ENCODE results near the gene MCRIP1. TPM values are rescaled to one million over a fixed set of nuclear protein-coding genes. Genes with fewer than 3 reads are reported as not detected.

MCRIP1 gene
- total and polyA plus RNA-seq, 10 of the 15 experiments (the other 5 are each of a cell fraction or from before 2014, with no cell fraction given), result 0.31 to 54.4 (median 30.8) TPM

GRCh38 chr17:81822312-81822637 lies 10.8 kb downstream of the MCRIP1 start:
- FAIRE-seq (no peak), DNase-seq (ENCODE audit: low read depth, low spot score) (no peak), ATAC-seq (no peak)
- Histone ChIP-seq H3K27me3 (replicated peaks in 1 of 2; ENCODE audit: control insufficient read depth in 2 of 2, insufficient read depth in 2 of 2, low read length in 1 of 2) (no peaks in the 10 kb centered on the region), H3K4me1 (ENCODE audit: control insufficient read depth, insufficient read depth, low read length) (no peaks in the 10 kb centered on the region), H3K27ac (ENCODE audit: control insufficient read depth, insufficient read depth) (no peak overlapping the region), H3K9me3 (replicated peaks; ENCODE audit: control insufficient read depth, insufficient read depth, low read length) (no peaks in the 10 kb centered on the region), H3K36me3 (ENCODE audit: control insufficient read depth in 2 of 2, insufficient read depth in 2 of 2, low read length in 1 of 2) (no peaks in the 10 kb centered on the region), H3K9ac (ENCODE audit: control insufficient read depth, insufficient read depth, low read length) (no peak overlapping the region), H3K79me2 (ENCODE audit: control insufficient read depth, insufficient read depth, low read length) (no peaks in the 10 kb centered on the region), H3K4me2 (ENCODE audit: control insufficient read depth, insufficient read depth) (no peak overlapping the region), H3K4me3 (no peak overlapping the region), H4K20me1 (ENCODE audit: control insufficient read depth, insufficient read depth) (no peaks in the 10 kb centered on the region), H2AFZ (ENCODE audit: control insufficient read depth, low read depth, low read length) (no peak overlapping the region)
- POLR2A ChIA-PET, result no interaction called here
- SMC1A ChIA-PET (ENCODE audit: uncharacterized antibody, unreplicated experiment), result no interaction called here
- RAD21 ChIA-PET (ENCODE audit: unreplicated experiment), result no interaction called here
- 66% methylated on average over 8 of the region's 8 CpGs for WGBS (ENCODE audit: insufficient coverage, insufficient replicate concordance, low lambda C conversion rate, missing lambda C conversion rate)
- TF ChIP-seq JUNB (IDR thresholded peaks at IDR 0.05), result no peak
- TF ChIP-seq YY1 (IDR thresholded peaks at IDR 0.05; ENCODE audit: low read depth, low read length), result no peak
- no peak for TF ChIP-seq PAX5 (IDR thresholded peaks at IDR 0.05; ENCODE audit: borderline replicate concordance, low read depth, low read length)
- TF ChIP-seq, protein P1, sequence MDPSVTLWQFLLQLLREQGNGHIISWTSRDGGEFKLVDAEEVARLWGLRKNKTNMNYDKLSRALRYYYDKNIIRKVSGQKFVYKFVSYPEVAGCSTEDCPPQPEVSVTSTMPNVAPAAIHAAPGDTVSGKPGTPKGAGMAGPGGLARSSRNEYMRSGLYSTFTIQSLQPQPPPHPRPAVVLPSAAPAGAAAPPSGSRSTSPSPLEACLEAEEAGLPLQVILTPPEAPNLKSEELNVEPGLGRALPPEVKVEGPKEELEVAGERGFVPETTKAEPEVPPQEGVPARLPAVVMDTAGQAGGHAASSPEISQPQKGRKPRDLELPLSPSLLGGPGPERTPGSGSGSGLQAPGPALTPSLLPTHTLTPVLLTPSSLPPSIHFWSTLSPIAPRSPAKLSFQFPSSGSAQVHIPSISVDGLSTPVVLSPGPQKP (IDR thresholded peaks at IDR 0.05; ENCODE audit: low read depth, low read length), result no peak
- no peak for TF ChIP-seq HDAC6 (IDR thresholded peaks at IDR 0.05; ENCODE audit: unreplicated experiment)
- no peak for TF ChIP-seq MTA2 (IDR thresholded peaks at IDR 0.05; ENCODE audit: low read depth)
- TF ChIP-seq HDGF (IDR thresholded peaks at IDR 0.05), result no peak
- TF ChIP-seq USF1 (IDR thresholded peaks at IDR 0.05; ENCODE audit: borderline replicate concordance, extremely low read length, insufficient read depth, low read depth, low read length), result no peak
- no peak for TF ChIP-seq CBX3 (IDR thresholded peaks at IDR 0.05; ENCODE audit: borderline replicate concordance, low read depth)
- TF ChIP-seq, protein P2, sequence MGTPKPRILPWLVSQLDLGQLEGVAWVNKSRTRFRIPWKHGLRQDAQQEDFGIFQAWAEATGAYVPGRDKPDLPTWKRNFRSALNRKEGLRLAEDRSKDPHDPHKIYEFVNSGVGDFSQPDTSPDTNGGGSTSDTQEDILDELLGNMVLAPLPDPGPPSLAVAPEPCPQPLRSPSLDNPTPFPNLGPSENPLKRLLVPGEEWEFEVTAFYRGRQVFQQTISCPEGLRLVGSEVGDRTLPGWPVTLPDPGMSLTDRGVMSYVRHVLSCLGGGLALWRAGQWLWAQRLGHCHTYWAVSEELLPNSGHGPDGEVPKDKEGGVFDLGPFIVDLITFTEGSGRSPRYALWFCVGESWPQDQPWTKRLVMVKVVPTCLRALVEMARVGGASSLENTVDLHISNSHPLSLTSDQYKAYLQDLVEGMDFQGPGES (IDR thresholded peaks at IDR 0.05), result no peak
- no peak for TF ChIP-seq E4F1 (IDR thresholded peaks at IDR 0.05; ENCODE audit: borderline replicate concordance, partially characterized antibody)
- TF ChIP-seq, protein P3, sequence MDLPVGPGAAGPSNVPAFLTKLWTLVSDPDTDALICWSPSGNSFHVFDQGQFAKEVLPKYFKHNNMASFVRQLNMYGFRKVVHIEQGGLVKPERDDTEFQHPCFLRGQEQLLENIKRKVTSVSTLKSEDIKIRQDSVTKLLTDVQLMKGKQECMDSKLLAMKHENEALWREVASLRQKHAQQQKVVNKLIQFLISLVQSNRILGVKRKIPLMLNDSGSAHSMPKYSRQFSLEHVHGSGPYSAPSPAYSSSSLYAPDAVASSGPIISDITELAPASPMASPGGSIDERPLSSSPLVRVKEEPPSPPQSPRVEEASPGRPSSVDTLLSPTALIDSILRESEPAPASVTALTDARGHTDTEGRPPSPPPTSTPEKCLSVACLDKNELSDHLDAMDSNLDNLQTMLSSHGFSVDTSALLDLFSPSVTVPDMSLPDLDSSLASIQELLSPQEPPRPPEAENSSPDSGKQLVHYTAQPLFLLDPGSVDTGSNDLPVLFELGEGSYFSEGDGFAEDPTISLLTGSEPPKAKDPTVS (IDR thresholded peaks at IDR 0.05; ENCODE audit: low read depth, low read length), result no peak
- TF ChIP-seq BHLHE40 (IDR thresholded peaks at IDR 0.05; ENCODE audit: borderline replicate concordance in 1 of 2, low read depth in 2 of 2, low read length in 1 of 2), result no peak
- TF ChIP-seq SREBF2 (IDR thresholded peaks at IDR 0.05; ENCODE audit: low read length), result no peak
- no peak for TF ChIP-seq HCFC1 (IDR thresholded peaks at IDR 0.05; ENCODE audit: low read length)
- TF ChIP-seq IKZF1 (conservative IDR thresholded peaks at IDR 0.05), result no peak
- intact Hi-C loops (cut with micrococcal nuclease; ENCODE audit: unreplicated experiment), result no loop called here
- BruUV-seq (replicated peaks), result no TSS peak
- CTCF ChIA-PET, result interaction anchor here (0.7 kb wide), 1 partner anchor 84 kb away, joined by 3 read pairs; no protein-coding TSS in a partner anchor
- in situ Hi-C loops (cut with MboI), result loop anchor here (5.0 kb wide), 1 partner anchor 105 kb away; no protein-coding TSS in a partner anchor
